Smooth muscle cell (in vitro differentiated cells): ENCODE data around the gene TOR1AIP1. TPM values are rescaled to one million over a fixed set of nuclear protein-coding genes. Genes with fewer than 3 reads are reported as not detected.
A peak's percentile ranks its signal among the peaks of the same experiment; 100 is the strongest.

ENCODE experiments used
- DNase-seq: peaks from one replicate; lab custom pipeline; 2025; ENCODE audit not compliant: unreplicated experiment; lab: John Stamatoyannopoulos, UW
- H2AFZ ChIP-seq: fragments of 200-600 bp; sonication (generic); 2 replicates; pipeline ENCODE4 v1.6.0; 2016; ENCODE audit warnings: antibody characterized with exemption, low read depth, mild to moderate bottlenecking
- H3F3A ChIP-seq: fragments of 200-600 bp; sonication (generic); 2 replicates; pipeline ENCODE4 v1.6.0; 2017; ENCODE audit warnings: antibody characterized with exemption, low read depth
- H3K27ac ChIP-seq: fragments of 200-600 bp; sonication (generic); 2 replicates; pipeline ENCODE4 v1.5.1; 2016; ENCODE audit warnings: low read depth, mild to moderate bottlenecking
- H3K27me3 ChIP-seq: fragments of 200-600 bp; sonication (generic); 2 replicates; pipeline ENCODE4 v1.6.1; 2016; ENCODE audit warnings: low read depth, mild to moderate bottlenecking
- H3K36me3 ChIP-seq: fragments of 200-600 bp; sonication (generic); 2 replicates; pipeline ENCODE4 v1.5.1; 2016; ENCODE audit warnings: low read depth
- H3K4me1 ChIP-seq: fragments of 200-600 bp; sonication (generic); 2 replicates; pipeline ENCODE4 v1.5.1; 2016; ENCODE audit warnings: low read depth
- H3K4me2 ChIP-seq: fragments of 200-600 bp; sonication (generic); 2 replicates; pipeline ENCODE4 v1.6.0; 2016; ENCODE audit warnings: mild to moderate bottlenecking
- H3K4me3 ChIP-seq: fragments of 200-600 bp; sonication (generic); 2 replicates; pipeline ENCODE4 v1.5.1; 2016; ENCODE audit warnings: mild to moderate bottlenecking
- H3K79me2 ChIP-seq: fragments of 200-600 bp; sonication (generic); 2 replicates; pipeline ENCODE4 v1.6.0; 2016; ENCODE audit warnings: low read depth, mild to moderate bottlenecking
- H3K9ac ChIP-seq: fragments of 200-600 bp; sonication (generic); 2 replicates; pipeline ENCODE4 v1.6.0; 2016; ENCODE audit warnings: low read depth
- H3K9me3 ChIP-seq: fragments of 200-600 bp; sonication (generic); replicated peaks from 2 replicates; pipeline ENCODE4 v1.5.1; 2016; ENCODE audit warnings: low read depth
- H4K20me1 ChIP-seq: fragments of 200-600 bp; sonication (generic); 2 replicates; pipeline ENCODE4 v1.6.0; 2016; ENCODE audit warnings: low read depth
- CTCF ChIP-seq: fragments of 200-600 bp; sonication (generic); IDR thresholded peaks from 2 replicates; pipeline ENCODE4 v1.5.1; 2017; ENCODE audit warnings: borderline replicate concordance, mild to moderate bottlenecking, antibody characterized with exemption; ENCODE audit not compliant: insufficient read depth, poor library complexity, severe bottlenecking
- WGBS: methylation state at CpG from one replicate; pipeline ENCODE4 v1.1.7; 2016; ENCODE audit warnings: low lambda C conversion rate; 5-methylcytosine and 5-hydroxymethylcytosine counted together
- polyA plus RNA-seq: library from polyadenylated mRNA; unstranded; fragments of >200 nt; fragmentation: Nextera tagmentation; extraction: Ambion mirVana; gene quantifications from 2 replicates; pipeline ENCODE4 v1.2.1, GENCODE V29; 2016
- total RNA-seq: library from RNA; depleted of rRNA; stranded (reverse); fragments of >200 nt; gene quantifications from 2 replicates; pipeline ENCODE4 v1.2.3, GENCODE V29; 2014

Gene TOR1AIP1
- total and polyA plus RNA-seq, 2 experiments from 2014 or later = 25.8 to 36.5 TPM

- Histone ChIP-seq H4K20me1 (peaks cover 45% of the 10 kb centered on the region), H3K27ac (peak within 1 kb of the TSS; percentile 58), H3K36me3 (no peaks in the 10 kb centered on the region), H3K9ac (peak within 1 kb of the TSS; percentile 84), H3F3A (peaks cover 9% of the 10 kb centered on the region), H3K4me2 (peak within 1 kb of the TSS; percentile 91), H3K4me1 (peaks cover 18% of the 10 kb centered on the region), H2AFZ (peak within 1 kb of the TSS; percentile 78), H3K79me2 (peaks cover 49% of the 10 kb centered on the region), H3K4me3 (peak within 1 kb of the TSS; percentile 83), H3K9me3 (no peaks in the 10 kb centered on the region), H3K27me3 (no peaks in the 10 kb centered on the region)
- 2% methylated on average over 31 of the region's 31 CpGs for WGBS
- TF ChIP-seq CTCF = no peak
- peak; percentile 35 for DNase-seq
Observed at GRCh38 chr1:179877586-179878265, 4.4 kb upstream of the TOR1AIP1 start, which contains the start of gene TOR1AIP2. TSS of gene TOR1AIP2 (minus strand) at chr1:179877803. CDS start at chr1:179852665, 25,138 bp downstream.

GRCh38 chr1:179879797-179880196, 2.3 kb upstream of the TOR1AIP1 start:
- peaks cover 18% of the 10 kb centered on the region for H3K4me1 ChIP-seq
- no peak overlapping the region for H3K9ac ChIP-seq
- no peak overlapping the region for H3K4me3 ChIP-seq
- WGBS = 97% methylated on average over 2 of the region's 2 CpGs
- H3K79me2 ChIP-seq = peaks cover 44% of the 10 kb centered on the region
- H2AFZ ChIP-seq = no peak overlapping the region
- H3K27me3 ChIP-seq = no peaks in the 10 kb centered on the region
- no peak for TF ChIP-seq CTCF
- H3K4me2 ChIP-seq = no peak overlapping the region
- peaks cover 9% of the 10 kb centered on the region for H3F3A ChIP-seq
- no peak overlapping the region for H3K27ac ChIP-seq
- peaks cover 2% of the 10 kb centered on the region for H3K36me3 ChIP-seq
- no peaks in the 10 kb centered on the region for H3K9me3 ChIP-seq
- peaks cover 24% of the 10 kb centered on the region for H4K20me1 ChIP-seq
- no peak for DNase-seq

- no peaks in the 10 kb centered on the region for H3K27me3 ChIP-seq
- H3K36me3 ChIP-seq = peaks cover 10% of the 10 kb centered on the region
- peak overlapping the region; percentile 22 for H2AFZ ChIP-seq
- H3K79me2 ChIP-seq = peaks cover 35% of the 10 kb centered on the region
- no peak for DNase-seq
- WGBS = 8% methylated on average over 22 of the region's 22 CpGs
- no peaks in the 10 kb centered on the region for H3K9me3 ChIP-seq
- peak overlapping the region; percentile 100 for H3K27ac ChIP-seq
- peaks cover 5% of the 10 kb centered on the region for H4K20me1 ChIP-seq
- peaks cover 9% of the 10 kb centered on the region for H3F3A ChIP-seq
- H3K9ac ChIP-seq = peak overlapping the region; percentile 99
- no peak for TF ChIP-seq CTCF
- H3K4me3 ChIP-seq = peak overlapping the region; percentile 83
- peak overlapping the region; percentile 92 for H3K4me2 ChIP-seq
- H3K4me1 ChIP-seq = peaks cover 10% of the 10 kb centered on the region
Observed at GRCh38 chr1:179881642-179882252, 338 bp upstream of the TOR1AIP1 start.
